Retinal pigment epithelial cell (primary cell): ENCODE results near the gene LDLRAD3.

ENCODE experiments used
- DNase-seq: peaks from one replicate; pipeline ENCODE4 v3.0.0-alpha.2; 2010; ENCODE audit warnings: low read depth
- H3K4me3 ChIP-seq: 2 replicates; pipeline ENCODE4 v1.5.1; 2011; ENCODE audit warnings: mild to moderate bottlenecking, low read length, control low read depth, moderate library complexity
- TF ChIP-seq, protein P1 (sequence below): conservative IDR thresholded peaks from 2 replicates; pipeline ENCODE4 v1.5.1; 2011; ENCODE audit warnings: low read depth, low read length, control low read depth, inconsistent platforms

The LDLRAD3 gene

DNA sequence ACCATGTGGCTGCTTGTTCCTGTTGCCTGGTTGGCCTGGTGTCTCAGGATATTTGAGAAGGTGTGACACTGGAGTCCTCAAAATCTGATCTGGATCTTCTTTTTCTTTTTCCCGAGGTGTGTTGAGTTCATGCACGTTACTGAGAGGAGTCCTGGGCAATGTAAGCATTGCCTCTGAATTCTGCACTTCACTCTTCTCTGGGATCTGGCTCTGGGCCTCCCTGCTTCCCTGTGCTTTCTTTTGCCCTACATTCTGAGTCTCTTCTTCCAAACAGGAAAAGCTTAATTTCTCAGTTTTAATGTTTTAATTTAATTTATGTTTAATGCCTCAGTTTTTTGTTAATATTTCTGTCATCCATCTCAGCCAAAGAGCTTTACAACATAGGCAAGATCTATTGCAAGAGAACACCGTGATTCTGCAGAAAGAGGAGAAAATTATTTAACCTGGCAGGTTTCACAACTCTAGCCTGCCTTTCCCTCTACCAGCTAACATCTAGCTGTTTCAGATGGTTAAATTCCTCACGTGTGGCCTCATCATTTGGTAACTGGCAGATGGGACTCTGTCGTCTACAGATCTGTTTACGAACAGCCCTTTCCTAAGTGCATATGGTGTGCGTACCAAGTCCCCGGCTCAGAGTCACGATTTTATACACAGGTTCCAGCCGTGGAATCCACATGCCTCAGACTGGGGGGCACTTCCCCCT is 24.7 kb downstream of the LDLRAD3 start:
- H3K4me3 ChIP-seq: no peak overlapping the region
- no peak for DNase-seq
- TF ChIP-seq, protein P1, sequence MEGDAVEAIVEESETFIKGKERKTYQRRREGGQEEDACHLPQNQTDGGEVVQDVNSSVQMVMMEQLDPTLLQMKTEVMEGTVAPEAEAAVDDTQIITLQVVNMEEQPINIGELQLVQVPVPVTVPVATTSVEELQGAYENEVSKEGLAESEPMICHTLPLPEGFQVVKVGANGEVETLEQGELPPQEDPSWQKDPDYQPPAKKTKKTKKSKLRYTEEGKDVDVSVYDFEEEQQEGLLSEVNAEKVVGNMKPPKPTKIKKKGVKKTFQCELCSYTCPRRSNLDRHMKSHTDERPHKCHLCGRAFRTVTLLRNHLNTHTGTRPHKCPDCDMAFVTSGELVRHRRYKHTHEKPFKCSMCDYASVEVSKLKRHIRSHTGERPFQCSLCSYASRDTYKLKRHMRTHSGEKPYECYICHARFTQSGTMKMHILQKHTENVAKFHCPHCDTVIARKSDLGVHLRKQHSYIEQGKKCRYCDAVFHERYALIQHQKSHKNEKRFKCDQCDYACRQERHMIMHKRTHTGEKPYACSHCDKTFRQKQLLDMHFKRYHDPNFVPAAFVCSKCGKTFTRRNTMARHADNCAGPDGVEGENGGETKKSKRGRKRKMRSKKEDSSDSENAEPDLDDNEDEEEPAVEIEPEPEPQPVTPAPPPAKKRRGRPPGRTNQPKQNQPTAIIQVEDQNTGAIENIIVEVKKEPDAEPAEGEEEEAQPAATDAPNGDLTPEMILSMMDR: no peak

DNA sequence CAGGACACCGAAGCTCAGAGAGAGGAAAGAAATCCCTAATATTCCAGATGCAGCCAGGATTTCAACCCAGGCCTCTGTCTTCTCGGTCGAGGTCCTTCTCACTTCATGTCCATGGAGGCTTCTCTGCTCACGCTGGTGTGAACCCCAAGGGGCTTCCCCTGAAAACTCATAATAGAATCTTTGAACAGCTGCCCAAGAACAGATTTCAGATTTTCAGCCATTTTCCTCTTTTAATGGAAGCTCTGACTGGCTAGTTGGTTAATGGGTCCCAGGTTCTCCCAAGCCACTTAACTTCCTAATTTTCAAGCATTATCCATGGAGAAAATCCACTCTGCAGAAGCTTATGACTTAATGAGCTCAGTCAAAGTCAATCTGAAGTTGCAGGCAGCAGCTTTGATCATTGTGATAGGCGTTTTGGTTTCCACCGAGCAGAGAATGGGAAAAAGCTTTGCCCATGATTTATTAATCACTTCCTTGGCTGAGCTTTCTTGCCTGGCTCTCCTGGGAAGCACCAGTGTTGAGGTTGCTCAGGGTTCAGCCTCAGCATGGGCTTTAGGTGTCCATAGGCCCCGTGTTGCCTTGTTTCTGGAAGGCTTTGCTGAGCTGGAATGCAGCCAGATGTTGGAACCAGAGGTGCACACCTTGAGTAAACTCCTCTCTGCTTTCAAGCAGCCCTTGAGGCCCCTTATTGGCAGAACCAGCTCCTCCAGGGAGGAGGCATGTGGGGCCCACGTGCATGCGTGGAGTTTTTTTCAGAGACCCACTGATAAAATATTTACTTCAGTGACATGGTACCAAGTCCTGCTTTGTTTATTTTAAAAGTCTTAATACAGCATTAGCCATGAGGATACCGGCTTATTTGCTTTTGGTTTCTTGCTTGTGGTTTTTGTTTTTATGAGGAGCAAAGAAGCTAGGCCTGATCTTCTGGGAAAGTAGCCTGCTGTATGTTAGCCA is 25.5 kb downstream of the LDLRAD3 start:
- peak; percentile 55 for DNase-seq
- no peak overlapping the region for H3K4me3 ChIP-seq
- TF ChIP-seq, protein P1: no peak

DNA sequence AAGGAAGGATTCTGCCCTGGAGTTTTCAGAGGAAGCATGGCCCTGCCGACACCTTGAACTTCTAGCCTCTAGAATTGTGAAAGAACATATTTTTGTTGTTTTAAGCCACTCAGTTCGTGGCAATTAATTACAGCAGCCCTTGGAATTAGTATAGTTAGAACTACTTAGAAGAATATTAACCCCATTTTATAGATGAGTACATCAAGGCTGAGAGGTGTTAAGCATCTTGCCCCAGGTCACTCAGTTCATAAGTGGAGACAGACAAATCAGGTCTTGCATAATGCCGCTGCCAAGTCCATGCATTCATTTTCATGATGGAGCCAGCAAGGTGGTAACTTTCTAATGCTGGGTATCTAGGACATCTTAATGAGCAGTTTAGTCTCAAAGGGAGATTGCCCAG is 26.6 kb downstream of the LDLRAD3 start:
- no peak for DNase-seq
- TF ChIP-seq, protein P1: no peak
- no peak overlapping the region for H3K4me3 ChIP-seq

DNA sequence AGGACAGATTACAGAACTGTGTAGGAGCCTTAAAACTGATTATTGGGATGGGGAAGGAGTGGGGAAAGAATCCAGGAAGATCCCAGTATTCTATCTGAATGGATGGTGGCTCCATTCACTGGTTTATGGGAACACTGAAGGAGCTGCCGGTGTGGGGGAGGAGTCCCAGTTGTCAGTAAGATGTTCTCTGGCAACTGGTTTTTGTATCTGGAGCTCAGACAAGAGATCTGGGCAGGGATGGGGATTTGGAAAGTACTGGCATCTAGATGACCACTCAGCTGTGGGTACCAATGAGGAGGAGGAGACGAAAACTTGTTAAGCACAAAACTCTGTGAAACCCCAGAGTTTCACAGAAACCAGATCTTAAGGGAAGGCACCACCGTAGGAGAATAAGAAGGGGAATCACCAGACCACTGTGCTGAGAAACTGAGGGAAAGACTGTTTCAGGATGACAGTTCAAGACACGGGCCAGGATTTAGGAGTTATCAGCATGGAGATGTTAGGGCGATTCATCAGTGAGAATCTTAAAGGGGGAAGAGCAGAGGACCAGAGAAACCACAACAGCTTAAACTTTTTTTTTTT is 28.1 kb downstream of the LDLRAD3 start:
- TF ChIP-seq, protein P1: no peak
- DNase-seq: no peak
- no peak overlapping the region for H3K4me3 ChIP-seq

DNA sequence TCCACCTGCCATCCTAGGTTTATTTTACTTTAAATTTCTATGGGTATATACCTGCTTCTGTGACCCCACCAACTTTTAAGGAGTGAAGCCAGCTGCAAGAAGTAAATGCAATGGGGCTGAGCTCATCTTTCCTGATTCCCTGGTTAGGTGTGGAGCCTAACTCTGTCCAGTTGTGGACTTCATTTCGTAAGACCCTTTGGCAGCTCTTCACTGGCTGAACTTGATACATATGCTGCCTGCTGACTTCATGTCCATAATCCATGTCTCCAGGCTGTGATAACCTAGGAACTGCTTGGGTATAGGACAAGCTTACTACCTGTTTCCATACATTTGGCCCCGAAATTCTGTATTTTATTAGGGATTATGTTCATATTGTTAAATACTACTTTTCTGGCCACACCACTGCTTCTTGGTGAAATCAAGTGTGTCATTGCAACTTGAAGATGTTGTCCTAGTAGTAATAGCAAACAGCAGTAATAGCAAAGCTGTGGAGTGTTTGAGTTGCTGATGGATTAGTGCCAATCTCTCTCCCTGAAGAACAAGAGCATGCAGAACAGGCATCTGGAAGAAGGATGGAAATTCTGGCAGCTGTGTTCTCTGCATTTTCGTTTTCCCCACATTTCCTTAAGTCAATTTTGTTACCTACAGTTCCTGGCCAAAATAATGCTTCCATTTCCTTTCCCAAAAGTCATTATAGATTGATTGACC is 31.2 kb downstream of the LDLRAD3 start:
- H3K4me3 ChIP-seq: no peak overlapping the region
- no peak for DNase-seq
- TF ChIP-seq, protein P1: no peak

DNA sequence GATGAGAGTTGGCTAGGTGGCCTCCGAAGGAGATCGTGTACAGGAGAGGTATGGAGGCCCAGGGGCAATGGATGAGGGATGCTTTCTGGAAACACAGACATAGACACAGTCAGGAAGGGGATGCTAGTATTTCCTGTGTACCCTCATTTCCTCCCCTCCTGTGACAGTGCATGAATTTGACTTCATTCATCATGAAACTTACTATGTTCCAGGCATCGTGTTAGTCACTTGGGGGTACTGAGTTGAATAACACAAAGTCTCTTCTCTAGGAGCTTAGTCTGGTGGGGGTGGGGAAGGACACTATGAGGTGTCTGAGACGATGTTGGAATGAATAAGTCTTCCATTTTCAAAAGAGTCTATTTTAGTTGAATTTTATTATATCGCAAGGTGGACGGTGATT is 32.6 kb downstream of the LDLRAD3 start:
- no peak overlapping the region for H3K4me3 ChIP-seq
- TF ChIP-seq, protein P1: no peak
- no peak for DNase-seq
